Measurements from ENCODE around the gene VTA1.
A peak's percentile ranks its signal among the peaks of the same experiment; 100 is the strongest.
"Not testable (repeated sequence)": the region's sequence is repeated elsewhere in the genome, so short reads cannot be mapped to it uniquely, and the experiment has no call there.

VTA1 gene

DNA sequence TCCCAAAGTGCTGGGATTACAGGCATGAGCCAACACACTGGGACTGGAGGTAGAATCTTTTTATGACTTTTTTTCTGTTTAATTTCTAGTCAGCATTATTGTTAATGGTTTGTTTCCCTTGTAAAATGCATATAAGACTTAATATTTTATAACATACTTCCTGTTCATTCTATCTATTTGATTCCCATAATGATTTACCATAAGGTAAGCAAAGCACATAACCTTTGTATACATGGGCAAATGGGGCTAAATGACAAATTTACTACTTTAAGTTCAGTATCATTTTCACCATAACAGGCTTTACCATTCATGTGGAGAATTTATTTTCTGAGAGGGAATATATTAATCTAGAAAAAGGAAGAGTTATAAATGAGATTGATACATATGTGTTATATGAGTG is 24.3 kb downstream of the VTA1 start:
- DNase-seq: no peak

- DNase-seq: no peak
Measured at GRCh38 chr6:142172758-142173157, 25.7 kb downstream of the VTA1 start.

GRCh38 chr6:142173980-142174379 is 26.9 kb downstream of the VTA1 start:
- no peak for DNase-seq

DNA sequence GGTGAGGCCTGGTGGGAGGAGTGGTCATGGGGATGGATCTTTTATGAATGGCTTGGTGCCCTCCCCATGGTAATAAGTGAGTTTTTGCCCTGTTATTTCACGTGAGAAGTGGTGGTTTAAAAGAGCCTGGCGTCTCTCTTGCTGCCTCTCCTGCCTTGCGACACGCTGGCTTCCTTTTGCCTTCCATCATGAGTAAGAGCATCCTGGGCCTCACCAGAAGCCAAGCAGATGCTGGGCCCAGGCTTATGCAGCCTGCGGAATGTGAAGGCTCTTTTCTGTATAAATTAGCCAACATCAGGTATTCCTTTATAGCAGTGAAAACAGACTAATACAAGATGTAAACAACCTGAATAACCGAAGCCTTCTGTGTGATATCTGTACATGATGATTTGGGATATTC is 27.6 kb downstream of the VTA1 start:
- no peak for DNase-seq

DNA sequence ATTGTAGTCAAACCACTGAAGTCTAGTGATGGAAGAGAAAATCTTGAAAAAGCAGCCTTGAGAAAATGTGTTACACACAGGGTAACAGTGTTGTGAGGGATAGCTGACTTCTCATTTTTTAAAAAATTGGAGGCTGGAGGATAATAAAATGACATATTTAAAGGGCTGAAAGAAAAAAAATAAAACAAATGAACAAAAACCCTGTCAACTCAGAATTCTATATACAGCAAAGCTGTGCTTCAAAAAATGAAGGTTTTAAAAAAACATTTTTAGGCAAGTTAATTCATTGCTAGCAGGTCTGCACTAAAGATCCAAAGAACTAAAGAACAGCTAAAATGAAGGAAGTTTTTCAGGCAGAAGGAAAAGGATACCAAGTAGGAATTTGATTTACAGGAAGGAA is 31.1 kb downstream of the VTA1 start:
- no peak for DNase-seq

GRCh38 chr6:142182004-142182403 is 34.9 kb downstream of the VTA1 start:
- no peak for DNase-seq

DNA sequence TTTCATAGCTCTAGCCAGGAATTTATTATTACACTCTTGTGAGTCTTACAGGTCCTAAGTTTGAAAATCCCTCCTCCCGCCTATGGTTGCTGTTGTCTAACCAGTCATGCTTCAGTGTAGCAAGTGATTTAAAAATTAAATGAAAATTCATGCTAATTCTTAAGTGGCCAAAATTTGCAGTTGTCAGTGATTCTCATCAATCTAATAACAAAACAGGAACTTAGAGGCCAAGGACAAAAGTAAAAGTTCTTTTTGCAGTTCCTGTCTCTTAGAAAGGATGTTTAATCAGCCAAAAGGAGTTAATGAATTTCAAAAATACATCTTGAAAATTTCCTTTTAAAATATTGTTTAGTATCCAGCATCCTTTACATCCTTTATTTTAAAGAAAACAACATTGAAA is 36.3 kb downstream of the VTA1 start:
- DNase-seq: no peak

GRCh38 chr6:142184307-142184706 is 37.2 kb downstream of the VTA1 start:
- DNase-seq: no peak

DNA sequence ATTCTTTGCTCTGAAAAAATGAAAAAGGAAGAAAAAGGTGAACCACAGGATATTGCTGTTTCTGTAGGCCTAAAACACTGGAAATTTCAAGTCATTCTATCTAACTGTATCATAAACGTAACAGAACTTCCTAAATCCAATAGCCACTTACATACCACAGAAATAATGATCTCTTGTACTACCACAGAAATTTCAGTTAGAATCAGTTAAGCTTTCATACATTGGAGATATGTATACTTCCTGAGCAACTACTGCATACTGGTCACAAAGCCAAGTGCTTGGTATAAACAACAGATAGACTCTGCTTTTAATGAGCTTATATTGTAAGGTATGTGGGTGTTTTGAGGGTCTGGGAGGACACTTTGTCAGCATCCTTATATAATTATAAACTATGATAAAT is 38.6 kb downstream of the VTA1 start:
- no peak for DNase-seq

GRCh38 chr6:142187209-142187608 is 40.1 kb downstream of the VTA1 start:
- peak; percentile 30 for DNase-seq

GRCh38 chr6:142188341-142188740 is 41.3 kb downstream of the VTA1 start:
- DNase-seq: not testable (repeated sequence)

DNA sequence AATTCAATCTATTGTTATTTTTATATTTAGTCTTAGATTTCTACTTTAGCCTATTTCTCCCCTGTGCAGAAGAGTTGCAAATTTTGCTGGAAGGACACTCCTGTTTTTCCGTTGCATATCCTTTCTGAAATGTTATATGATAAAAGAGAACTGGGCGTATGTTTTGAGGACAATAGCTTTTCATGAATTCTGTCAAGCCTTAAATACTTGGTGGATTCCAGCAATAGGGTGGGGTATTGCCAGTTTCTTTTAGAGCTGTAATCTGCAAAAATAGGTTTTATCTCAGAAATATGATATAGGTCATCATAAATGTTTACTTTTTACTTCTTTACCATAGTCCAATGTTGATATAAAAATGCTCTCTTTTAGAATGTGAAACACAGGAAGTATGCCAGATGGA is 42.0 kb downstream of the VTA1 start:
- DNase-seq: peak; percentile 2

- DNase-seq: no peak
Measured at GRCh38 chr6:142192343-142192742, 45.3 kb downstream of the VTA1 start.

DNA sequence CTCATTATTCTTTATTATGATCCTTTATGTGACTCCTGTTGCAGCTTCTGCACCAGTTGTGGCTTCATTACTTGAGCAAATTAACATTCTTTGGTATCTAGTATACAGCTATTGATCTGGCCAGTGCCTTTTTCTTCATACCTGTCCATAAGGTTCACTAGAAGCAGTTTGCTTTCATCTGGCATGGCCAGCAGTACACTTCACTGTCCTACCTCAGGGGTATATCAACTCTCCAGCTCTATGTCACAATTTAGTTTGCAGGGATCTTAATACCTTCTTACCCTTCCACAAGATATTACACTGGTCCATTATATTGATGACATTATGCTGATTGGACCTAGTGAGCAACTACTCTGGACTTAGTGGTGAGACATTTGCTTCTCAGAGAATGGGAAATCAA is 46.6 kb downstream of the VTA1 start:
- DNase-seq: no peak

DNA sequence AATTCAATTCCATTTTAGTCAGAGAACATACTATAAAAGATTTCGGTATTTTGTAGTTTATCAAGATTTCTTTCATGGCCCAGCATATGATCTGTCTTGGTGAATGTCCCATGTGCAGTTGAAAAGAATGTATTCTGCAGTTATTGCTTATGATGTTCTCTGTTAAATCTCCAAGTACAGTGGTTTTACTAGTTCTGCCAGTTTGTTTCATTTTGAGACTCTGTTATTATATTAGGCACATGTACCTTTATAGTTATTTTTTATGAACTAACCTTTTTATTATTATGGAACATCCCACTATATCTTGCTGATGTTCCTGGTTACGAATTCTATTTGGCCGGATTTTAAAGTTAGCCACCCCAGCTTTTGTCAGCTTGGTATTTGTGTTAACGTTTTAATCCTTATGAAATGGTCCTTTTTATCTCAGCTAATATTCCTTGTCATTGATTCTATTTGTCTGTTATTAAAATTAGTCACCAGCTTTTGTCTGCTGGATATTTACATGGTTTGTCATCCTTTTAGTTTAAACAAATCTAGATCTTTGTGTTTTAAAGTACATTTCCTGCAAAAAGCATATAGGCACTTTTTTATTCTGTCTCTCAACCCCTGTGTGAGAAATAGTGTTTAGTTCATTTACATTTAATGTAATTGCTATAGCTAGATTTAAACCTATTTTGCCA is 48.9 kb downstream of the VTA1 start:
- DNase-seq: peak; percentile 57

DNA sequence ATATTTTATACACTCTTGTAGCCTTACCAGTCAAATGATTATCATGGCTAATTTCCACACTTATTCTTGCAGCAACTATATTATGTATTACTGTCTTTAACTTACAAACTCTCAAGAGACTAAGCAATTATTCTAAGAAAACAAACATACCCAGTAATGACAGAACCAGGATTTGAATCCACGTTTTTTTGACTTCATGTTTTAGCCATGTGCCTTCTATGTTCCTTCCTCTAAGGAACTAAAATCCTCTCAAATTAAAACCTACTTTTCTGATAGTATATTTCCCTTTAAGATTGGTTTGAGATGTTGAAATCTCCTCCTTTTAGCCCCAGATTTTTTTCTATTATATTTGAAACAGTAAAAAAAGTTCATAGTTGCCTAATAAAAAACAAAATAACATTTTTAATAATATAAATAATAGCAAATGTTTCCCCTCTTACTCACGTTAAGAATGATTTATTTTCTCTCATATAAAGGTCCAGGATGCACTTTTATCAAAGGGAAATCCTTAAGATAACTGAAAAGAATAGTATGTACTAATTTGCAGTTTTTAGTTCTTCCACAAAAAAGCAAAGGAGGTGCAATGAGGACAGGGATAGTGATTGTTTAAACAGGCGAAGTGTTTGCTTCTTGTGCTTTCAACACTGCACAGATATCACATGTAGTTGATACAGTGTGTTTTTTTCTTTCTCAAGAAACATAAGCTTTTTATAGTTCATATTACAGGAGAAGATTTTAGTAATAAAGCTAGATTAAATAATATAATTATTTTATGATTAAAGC is 54.0 kb downstream of the VTA1 start:
- no peak for DNase-seq

GRCh38 chr6:142207265-142207877 is 60.3 kb downstream of the VTA1 start:
- peak; percentile 64 for DNase-seq

GRCh38 chr6:142210606-142211005 is 63.5 kb downstream of the VTA1 start:
- DNase-seq: peak; percentile 64

DNA sequence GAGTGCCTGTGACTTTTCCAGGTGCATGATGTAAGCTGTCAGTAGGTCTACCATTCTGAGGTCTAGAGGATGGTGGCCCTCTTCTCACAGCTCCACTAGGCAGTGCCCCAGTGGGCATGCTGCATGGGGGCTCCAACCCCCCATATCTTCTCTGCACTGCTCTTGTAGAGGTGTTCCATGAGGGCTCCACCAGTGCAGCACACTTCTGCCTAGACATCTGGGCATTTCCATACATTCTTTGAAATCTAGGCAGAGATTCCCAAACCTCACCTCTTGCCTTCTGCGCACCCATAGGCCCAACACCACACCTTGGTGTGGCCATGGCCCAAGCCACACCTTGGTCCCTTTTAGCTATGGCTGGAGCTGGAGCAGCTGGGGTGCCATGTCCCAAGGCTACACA is 66.3 kb downstream of the VTA1 start:
- no peak for DNase-seq

DNA sequence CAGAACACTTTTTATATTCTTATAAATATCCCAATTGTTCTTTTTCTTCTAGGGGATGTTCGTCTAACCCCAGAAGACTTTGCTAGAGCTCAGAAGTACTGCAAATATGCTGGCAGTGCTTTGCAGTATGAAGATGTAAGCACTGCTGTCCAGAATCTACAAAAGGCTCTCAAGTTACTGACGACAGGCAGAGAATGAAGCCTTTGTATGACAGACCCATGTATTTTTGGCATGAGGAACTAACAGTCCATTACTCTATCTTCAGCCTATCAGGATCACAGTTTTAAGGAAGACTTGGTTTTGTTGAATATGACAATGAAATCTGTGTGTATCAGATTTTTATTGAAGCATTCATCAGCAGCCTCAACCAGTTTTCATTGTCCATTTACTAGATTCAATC is 71.4 kb downstream of the VTA1 start:
- no peak for DNase-seq

DNA sequence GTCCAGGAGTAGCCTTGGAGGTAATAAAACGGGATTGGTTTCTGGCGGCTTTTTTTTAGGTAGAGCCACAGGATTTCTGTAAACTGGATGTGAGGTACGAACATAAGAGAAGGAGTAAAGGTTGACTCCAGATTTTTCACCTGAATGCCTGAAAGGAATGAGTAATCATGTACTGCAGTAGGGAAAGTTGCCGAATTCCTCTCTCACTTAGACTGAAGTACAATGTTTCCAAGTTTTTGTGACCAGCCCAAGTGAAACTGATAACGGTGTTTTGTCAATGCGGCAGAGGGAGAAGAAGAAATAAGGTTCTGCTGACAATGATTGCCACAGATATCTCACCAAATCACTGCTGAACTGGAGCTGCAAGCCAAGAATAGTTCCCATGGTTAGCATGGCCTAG is 75.0 kb downstream of the VTA1 start:
- no peak for DNase-seq

GRCh38 chr6:142223938-142224337 is 76.9 kb downstream of the VTA1 start:
- no peak for DNase-seq

- DNase-seq: no peak
Measured at GRCh38 chr6:142225115-142225514, 78.1 kb downstream of the VTA1 start.

- DNase-seq: no peak
Measured at GRCh38 chr6:142225552-142225951, 78.5 kb downstream of the VTA1 start.

Data from fibroblast of skin of back (primary cell).